ENCODE measurements around the gene ABHD12B. TPM values are rescaled to one million over a fixed set of nuclear protein-coding genes. Genes with fewer than 3 reads are reported as not detected.

The ABHD12B gene
- total and polyA plus RNA-seq, 2 of the 13 experiments (the other 11 are each of a cell fraction or from before 2014, with no cell fraction given): not detected

- H4K20me1 ChIP-seq (ENCODE audit: insufficient read depth, low read length): no peaks in the 10 kb centered on the region
- no peak for TF ChIP-seq ZBTB39 (CRISPR knock-in tag; IDR thresholded peaks at IDR 0.05)
- no peak for TF ChIP-seq SIN3A (IDR thresholded peaks at IDR 0.05; ENCODE audit: borderline replicate concordance, low read depth, low read length)
- no peak for TF ChIP-seq BATF2 (CRISPR knock-in tag; IDR thresholded peaks at IDR 0.05)
- no peak for TF ChIP-seq MED13 (CRISPR knock-in tag; IDR thresholded peaks at IDR 0.05)
- TF ChIP-seq ASH2L (IDR thresholded peaks at IDR 0.05; ENCODE audit: insufficient read length, low read depth, low read length): no peak
- no peak for TF ChIP-seq MTA3 (CRISPR knock-in tag; IDR thresholded peaks at IDR 0.05)
- no peak for TF ChIP-seq ZNF136 (CRISPR knock-in tag; IDR thresholded peaks at IDR 0.05; ENCODE audit: low read depth)
- H3K9me3 ChIP-seq (ENCODE audit: low read length): no peaks in the 10 kb centered on the region
- DNase-seq (ENCODE audit: low spot score) (no peak), ATAC-seq (no peak), FAIRE-seq (no peak)
- intact Hi-C loops (cut with micrococcal nuclease; ENCODE audit: unreplicated experiment): no loop called here
- H3K79me2 ChIP-seq (ENCODE audit: insufficient read depth, low read length): no peaks in the 10 kb centered on the region
- no peak overlapping the region for H3K9ac ChIP-seq (ENCODE audit: insufficient read depth, low read depth, low read length)
- no peak overlapping the region for H3K27ac ChIP-seq (ENCODE audit: extremely low read length, insufficient read depth, low read length)
- in situ Hi-C loops (cut with HindIII; ENCODE audit: extremely low pct_ligation_motif_present, low pct_unique_long_range_greater_than_20kb): no loop called here
- ChIA-PET CTCF (ENCODE audit: low intra/inter-chr PET ratio, low total read pairs) (no interaction called here), POLR2A (no interaction called here)
- no peak overlapping the region for H2AFZ ChIP-seq (ENCODE audit: low read length)
- H3K4me2 ChIP-seq (ENCODE audit: low read depth, low read length): no peak overlapping the region
- WGBS (ENCODE audit: low lambda C conversion rate): 98% methylated on average over 4 of the region's 6 CpGs
- peaks cover 30% of the 10 kb centered on the region for H3K4me1 ChIP-seq (ENCODE audit: insufficient read depth, low read length)
- H3K4me3 ChIP-seq (replicated peaks in 1 of 3; ENCODE audit: insufficient read depth in 1 of 3, low read depth in 2 of 3, low read length in 3 of 3): no peak overlapping the region
- no peaks in the 10 kb centered on the region for H3K27me3 ChIP-seq (ENCODE audit: control insufficient read depth in 1 of 2, insufficient read depth in 2 of 2, low read length in 2 of 2)
- H3K36me3 ChIP-seq (replicated peaks in 1 of 2; ENCODE audit: control insufficient read depth in 1 of 2, insufficient read depth in 2 of 2, low read length in 2 of 2): peaks cover 31 to 68% of the 10 kb centered on the region in 2 experiments
- no TSS peak for BruUV-seq (replicated peaks)
Measured at GRCh38 chr14:50917449-50917848, 45.6 kb downstream of the ABHD12B start.
